HG03066 (cell line): ENCODE measurements around the gene INHBE.

Experiments used
- ATAC-seq: cut with Tn5 transposase; IDR thresholded peaks from one replicate; pipeline ENCODE4 v1.9.1; 2021; ENCODE audit warnings: low read depth; ENCODE audit not compliant: unreplicated experiment

The INHBE gene

GRCh38 chr12:57459750-57460467 lies 4.8 kb downstream of the INHBE start, which contains the start of gene GLI1:
Gene GLI1 (plus strand): TSS chr12:57459785. CDS start chr12:57463692, 3,907 bp downstream.
- no peak for ATAC-seq

- ATAC-seq: no peak
Measured at GRCh38 chr12:57460468-57460784, 5.3 kb downstream of the INHBE start.

GRCh38 chr12:57460841-57461275 lies 5.8 kb downstream of the INHBE start:
- no peak for ATAC-seq

- ATAC-seq: no peak
Measured at GRCh38 chr12:57461276-57461916, 6.3 kb downstream of the INHBE start.

- no peak for ATAC-seq
Measured at GRCh38 chr12:57461917-57462250, 6.8 kb downstream of the INHBE start.

GRCh38 chr12:57462251-57462911 lies 7.3 kb downstream of the INHBE start:
- ATAC-seq: peak; percentile 60

GRCh38 chr12:57462912-57463253 lies 7.8 kb downstream of the INHBE start:
- no peak for ATAC-seq

- no peak for ATAC-seq
Measured at GRCh38 chr12:57464569-57464968, 9.5 kb downstream of the INHBE start.

- no peak for ATAC-seq
Measured at GRCh38 chr12:57465030-57465746, 10.1 kb downstream of the INHBE start.

GRCh38 chr12:57465747-57466505 lies 10.8 kb downstream of the INHBE start:
- no peak for ATAC-seq

- no peak for ATAC-seq
Measured at GRCh38 chr12:57467212-57467874, 12.2 kb downstream of the INHBE start.

- no peak for ATAC-seq
Measured at GRCh38 chr12:57467915-57468314, 12.8 kb downstream of the INHBE start.

- ATAC-seq: no peak
Measured at GRCh38 chr12:57469296-57470164, 14.4 kb downstream of the INHBE start.

GRCh38 chr12:57470286-57470969 lies 15.3 kb downstream of the INHBE start:
- no peak for ATAC-seq

GRCh38 chr12:57470970-57471656 lies 16.0 kb downstream of the INHBE start:
- ATAC-seq: no peak

- no peak for ATAC-seq
Measured at GRCh38 chr12:57471661-57472060, 16.6 kb downstream of the INHBE start.

- ATAC-seq: no peak
Measured at GRCh38 chr12:57472391-57472790, 17.3 kb downstream of the INHBE start.

- ATAC-seq: no peak
Measured at GRCh38 chr12:57473392-57473791, 18.3 kb downstream of the INHBE start.
